Spleen (tissue), 11 donors: ENCODE data around the gene NPIPB8. TPM values are rescaled to one million over a fixed set of nuclear protein-coding genes. Genes with fewer than 3 reads are reported as not detected.
"Not testable (repeated sequence)": the region's sequence is repeated elsewhere in the genome, so short reads cannot be mapped to it uniquely, and the experiment has no call there.

Source experiments
- DNase-seq: peaks from one replicate; pipeline ENCODE4 v3.0.0-alpha.2; 2020
- H3K27ac ChIP-seq, 8 donors: fragments of 200-600 bp; sonication (generic) in 7 of 8; 1 replicate in 4 of 8; 2 replicates in 4 of 8; pipeline versions ENCODE4 v1.5.0 to v1.8.0; 2016 to 2021; ENCODE audit warnings: inconsistent platforms in 4 of 8, mild to moderate bottlenecking in 4 of 8, moderate library complexity in 1 of 8
- H3K27me3 ChIP-seq, 7 donors: fragments of 200-600 bp; sonication (generic) in 6 of 7; replicated peaks in 1 of 7; 1 replicate in 4 of 7; 2 replicates in 3 of 7; pipeline versions ENCODE4 v1.5.0 to v1.8.0; 2016 to 2021; ENCODE audit warnings: inconsistent platforms in 3 of 7, mild to moderate bottlenecking in 1 of 7
- H3K36me3 ChIP-seq, 6 donors: fragments of 200-600 bp; sonication (generic) in 5 of 6; 1 replicate in 4 of 6; 2 replicates in 2 of 6; pipeline versions ENCODE4 v1.5.0 to v1.8.0; 2016 to 2021; ENCODE audit warnings: inconsistent platforms in 2 of 6
- H3K4me1 ChIP-seq, 6 donors: fragments of 200-600 bp; sonication (generic) in 5 of 6; 1 replicate in 3 of 6; 2 replicates in 3 of 6; pipeline versions ENCODE4 v1.5.0 to v1.8.0; 2016 to 2021; ENCODE audit warnings: inconsistent platforms in 3 of 6
- H3K4me3 ChIP-seq, 8 donors: fragments of 200-600 bp; sonication (generic) in 7 of 8; 1 replicate in 4 of 8; 2 replicates in 4 of 8; pipeline versions ENCODE4 v1.5.0 to v1.8.0; 2016 to 2021; ENCODE audit warnings: inconsistent platforms in 4 of 8, mild to moderate bottlenecking in 4 of 8, moderate library complexity in 2 of 8
- H3K9me3 ChIP-seq, 8 donors: fragments of 200-600 bp; sonication (generic) in 7 of 8; 1 replicate in 4 of 8; 2 replicates in 4 of 8; pipeline versions ENCODE4 v1.5.0 to v1.8.0; 2016 to 2021; ENCODE audit warnings: inconsistent platforms in 4 of 8
- WGBS, 5 donors: extraction: QIAGEN DNeasy Blood & Tissue Kit in 3 of 5; methylation state at CpG; one replicate each; pipeline versions ENCODE4 v1.1.5 to v1.1.7; 2013 to 2018; 5-methylcytosine and 5-hydroxymethylcytosine counted together
- intact Hi-C: fragments of 100-400 bp; cut with DNase I; formaldehyde crosslinking; loops from one replicate; pipeline ENCODE4 v1.15.0; 2023; ENCODE audit warnings: low total_unique reads
- polyA plus RNA-seq, 3 donors: library from polyadenylated mRNA; stranded (reverse); fragments of 200-250 nt; gene quantifications; one replicate each; pipeline ENCODE4 v1.2.1, GENCODE V29; 2013
- total RNA-seq, 7 donors: library from RNA; depleted of rRNA in 3 of 7; stranded (reverse); fragments of >200 nt in 3 of 7; fragmentation: NEBNext Ultra II Directional in 4 of 7; extraction: Animal tissue kit (Norgen Biotek cat#: 25700) in 4 of 7; gene quantifications; one replicate each; pipeline versions ENCODE4 v1.1.0 to v1.2.1, GENCODE V29; 2016 to 2021
- donor health status: healthy with polysubstance abuse.
- donor health status: DM: no; HTN: no; CAD: no; lungs with moderate emphysema.
- donor health status: DM: no; HTN: no; CAD: no.
- donor health status: Bipolar disorder and iron deficiency.
- donor health status: healthy.
- donor health status: DM: no; HTN: no; CAD: no.
- donor health status: DM: yes; HTN: yes; CAD: no.

The NPIPB8 gene
- total and polyA plus RNA-seq, 10 donors: 0.32 to 2.4 (median 0.82) TPM; not detected in 4

- DNase-seq, intact Hi-C loops, H3K4me3 ChIP-seq, H3K4me1 ChIP-seq, H3K27ac ChIP-seq, H3K27me3 ChIP-seq, H3K9me3 ChIP-seq, H3K36me3 ChIP-seq: not testable (repeated sequence)
- WGBS, 5 donors: 57 to 86% (median 78%) methylated on average over 2 to 4 of the region's 4 CpGs
Observed at GRCh38 chr16:28691722-28692121, 53.9 kb downstream of the NPIPB8 start.

DNA sequence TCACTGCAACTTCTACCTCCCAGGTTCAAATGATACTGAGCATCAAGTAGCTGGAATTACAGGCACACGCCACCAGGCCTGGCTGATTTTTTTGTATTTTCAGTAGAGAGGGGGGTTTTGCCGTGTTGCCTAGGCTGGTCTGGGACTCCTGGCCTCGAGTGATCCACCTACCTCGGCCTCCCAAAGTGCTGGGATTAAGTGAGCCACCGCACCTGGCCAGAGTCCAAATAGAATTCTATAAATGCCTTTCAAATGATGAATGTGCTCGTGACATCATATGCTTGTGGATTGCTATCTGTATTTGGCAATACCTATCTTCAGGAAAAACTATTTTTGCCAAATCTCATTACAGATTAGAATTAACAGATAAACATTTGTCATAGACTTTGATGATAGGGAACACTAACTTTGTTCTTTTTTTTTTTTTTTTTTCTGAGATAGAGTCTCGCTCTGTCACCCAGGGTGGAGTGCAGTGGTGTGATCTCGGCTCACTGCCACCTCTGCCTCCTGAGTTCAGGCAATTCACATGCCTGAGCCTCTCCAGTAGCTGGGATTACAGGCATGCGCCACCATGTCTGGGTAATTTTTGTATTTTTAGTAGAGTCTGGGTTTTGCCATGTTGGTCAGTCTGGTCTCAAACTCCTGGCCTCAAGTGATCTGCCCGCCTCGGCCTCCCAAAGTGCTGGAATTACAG lies 55.5 kb downstream of the NPIPB8 start:
- H3K9me3 ChIP-seq, H3K4me1 ChIP-seq, H3K36me3 ChIP-seq, H3K27me3 ChIP-seq, H3K27ac ChIP-seq, H3K4me3 ChIP-seq, DNase-seq, intact Hi-C loops: not testable (repeated sequence)
- 80% methylated on average over 1 of the region's 11 CpGs; no CpG with 5 or more reads in 4 of the 5 donors for WGBS, 5 donors

GRCh38 chr16:28699792-28700191 lies 61.9 kb downstream of the NPIPB8 start:
- H3K9me3 ChIP-seq, H3K4me1 ChIP-seq, H3K27me3 ChIP-seq, H3K36me3 ChIP-seq, intact Hi-C loops, H3K27ac ChIP-seq, DNase-seq, H3K4me3 ChIP-seq: not testable (repeated sequence)
- 80 to 100% (median 95%) methylated on average over 2 of the region's 9 CpGs; no CpG with 5 or more reads in 1 of the 5 donors for WGBS, 5 donors

GRCh38 chr16:28700349-28700748 lies 62.5 kb downstream of the NPIPB8 start:
- H3K9me3 ChIP-seq, H3K27ac ChIP-seq, H3K27me3 ChIP-seq, H3K4me3 ChIP-seq, H3K4me1 ChIP-seq, DNase-seq, H3K36me3 ChIP-seq, intact Hi-C loops: not testable (repeated sequence)
- WGBS, 5 donors: 91 to 100% (median 95%) methylated on average over 6 to 17 of the region's 19 CpGs; no CpG with 5 or more reads in 1 of the 5 donors

DNA sequence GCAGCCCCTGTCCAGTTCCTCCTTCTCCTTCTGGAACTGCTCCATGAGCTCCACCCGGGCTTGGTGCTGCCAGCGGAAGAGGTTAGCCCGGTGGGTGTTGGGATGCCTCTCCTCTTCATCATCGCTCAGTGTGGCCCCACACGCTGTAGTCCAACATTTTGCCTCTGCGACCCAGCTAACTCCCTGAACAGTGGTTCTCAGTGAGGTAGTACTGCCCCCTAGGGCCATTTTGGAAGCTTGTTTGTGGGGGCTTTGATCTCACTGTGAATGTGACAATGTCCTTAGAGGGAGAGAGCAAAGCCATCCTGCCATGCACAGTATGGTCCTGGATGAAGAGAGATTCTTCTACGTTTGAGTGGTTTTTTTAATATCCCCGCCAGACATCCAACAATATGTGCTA lies 63.5 kb downstream of the NPIPB8 start:
- H3K27me3 ChIP-seq, H3K4me3 ChIP-seq, H3K4me1 ChIP-seq, H3K27ac ChIP-seq, H3K36me3 ChIP-seq, H3K9me3 ChIP-seq, DNase-seq, intact Hi-C loops: not testable (repeated sequence)
- no CpG with 5 or more reads among the region's 8 CpGs for WGBS, 5 donors

GRCh38 chr16:28704246-28704645 lies 66.4 kb downstream of the NPIPB8 start:
- H3K36me3 ChIP-seq, H3K4me1 ChIP-seq, H3K27ac ChIP-seq, DNase-seq, H3K4me3 ChIP-seq, H3K27me3 ChIP-seq, intact Hi-C loops, H3K9me3 ChIP-seq: not testable (repeated sequence)
- 80 to 82% (median 80%) methylated on average over 1 to 4 of the region's 7 CpGs; no CpG with 5 or more reads in 2 of the 5 donors for WGBS, 5 donors

Other genes starting within 250 kb of the NPIPB8 start
- gene EIF3CL, start 234.2 kb upstream of the NPIPB8 start, total RNA-seq: 100 to 1,000 TPM in 3 of 7 donors, 10 to 100 TPM in 4; 36.2 to 189 (median 63.3) TPM
- 10 to 100 TPM; 26.9 to 43.5 (median 37.5) TPM for gene EIF3CL, start 234.2 kb upstream of the NPIPB8 start, polyA plus RNA-seq
- gene NPIPB7, start 165.7 kb upstream of the NPIPB8 start, total RNA-seq: under 1 TPM in 2 of 7 donors, not detected in 5; 0.36 to 0.73 TPM
- gene NPIPB7, start 165.7 kb upstream of the NPIPB8 start, polyA plus RNA-seq: under 1 TPM; 0.13 to 0.20 (median 0.18) TPM
- gene CLN3, start 146.0 kb upstream of the NPIPB8 start, total RNA-seq: 10 to 100 TPM; 32.5 to 44.1 (median 38.3) TPM
- 10 to 100 TPM; 21.1 to 30.7 (median 29.9) TPM for gene CLN3, start 146.0 kb upstream of the NPIPB8 start, polyA plus RNA-seq
- gene APOBR, start 143.4 kb upstream of the NPIPB8 start, total RNA-seq: 10 to 100 TPM; 21.4 to 58.4 (median 25.7) TPM
- gene APOBR, start 143.4 kb upstream of the NPIPB8 start, polyA plus RNA-seq: 10 to 100 TPM in 2 of 3 donors, 1 to 10 TPM in 1; 3.3 to 15.7 (median 12.7) TPM
- gene IL27, start 131.2 kb upstream of the NPIPB8 start, total RNA-seq: 1 to 10 TPM in 5 of 7 donors, under 1 TPM in 1, not detected in 1; 0.79 to 3.9 (median 1.7) TPM
- gene IL27, start 131.2 kb upstream of the NPIPB8 start, polyA plus RNA-seq: 1 to 10 TPM in 1 of 3 donors, under 1 TPM in 2; 0.15 to 1.6 (median 0.61) TPM
- 10 to 100 TPM in 5 of 7 donors, 1 to 10 TPM in 2; 2.7 to 29.8 (median 16.1) TPM for gene NUPR1, start 99.1 kb upstream of the NPIPB8 start, total RNA-seq
- 10 to 100 TPM; 16.4 to 53.7 (median 28.4) TPM for gene NUPR1, start 99.1 kb upstream of the NPIPB8 start, polyA plus RNA-seq
- 10 to 100 TPM; 22.9 to 35.1 (median 26.7) TPM for gene SGF29, start 84.1 kb upstream of the NPIPB8 start, total RNA-seq
- 10 to 100 TPM; 27.2 to 31.7 (median 27.8) TPM for gene SGF29, start 84.1 kb upstream of the NPIPB8 start, polyA plus RNA-seq
- 1 to 10 TPM; 2.0 to 9.4 (median 5.5) TPM for gene SULT1A2, start 41.0 kb upstream of the NPIPB8 start, total RNA-seq
- 1 to 10 TPM; 1.3 to 3.9 (median 1.7) TPM for gene SULT1A2, start 41.0 kb upstream of the NPIPB8 start, polyA plus RNA-seq
- gene SULT1A1, start 28.0 kb upstream of the NPIPB8 start, total RNA-seq: 100 to 1,000 TPM in 4 of 7 donors, 10 to 100 TPM in 3; 35.2 to 184 (median 124) TPM
- gene SULT1A1, start 28.0 kb upstream of the NPIPB8 start, polyA plus RNA-seq: 10 to 100 TPM; 42.5 to 56.6 (median 49.0) TPM
- gene EIF3C, start 73.4 kb downstream of the NPIPB8 start, total RNA-seq: 100 to 1,000 TPM in 6 of 7 donors, 10 to 100 TPM in 1; 92.2 to 413 (median 326) TPM
- gene EIF3C, start 73.4 kb downstream of the NPIPB8 start, polyA plus RNA-seq: 100 to 1,000 TPM; 436 to 494 (median 480) TPM
- gene NPIPB9, start 113.7 kb downstream of the NPIPB8 start, total RNA-seq: 10 to 100 TPM in 3 of 7 donors, 1 to 10 TPM in 4; 3.4 to 17.0 (median 8.9) TPM
- under 1 TPM; 0.59 to 0.90 (median 0.78) TPM for gene NPIPB9, start 113.7 kb downstream of the NPIPB8 start, polyA plus RNA-seq
- 100 to 1,000 TPM; 113 to 179 (median 161) TPM for gene ATXN2L, start 184.9 kb downstream of the NPIPB8 start, total RNA-seq
- 10 to 100 TPM; 43.8 to 85.8 (median 61.9) TPM for gene ATXN2L, start 184.9 kb downstream of the NPIPB8 start, polyA plus RNA-seq
- 100 to 1,000 TPM in 5 of 7 donors, 10 to 100 TPM in 2; 76.3 to 136 (median 103) TPM for gene TUFM, start 208.3 kb downstream of the NPIPB8 start, total RNA-seq
- gene TUFM, start 208.3 kb downstream of the NPIPB8 start, polyA plus RNA-seq: 100 to 1,000 TPM; 182 to 194 (median 190) TPM
- 10 to 100 TPM; 25.9 to 70.7 (median 60.7) TPM for gene SH2B1, start 225.8 kb downstream of the NPIPB8 start, total RNA-seq
- 10 to 100 TPM; 28.1 to 60.8 (median 42.7) TPM for gene SH2B1, start 225.8 kb downstream of the NPIPB8 start, polyA plus RNA-seq
- 1 to 10 TPM in 2 of 7 donors, under 1 TPM in 3, not detected in 2; 0.26 to 1.5 (median 0.82) TPM for gene ATP2A1, start 240.4 kb downstream of the NPIPB8 start, total RNA-seq
- gene ATP2A1, start 240.4 kb downstream of the NPIPB8 start, polyA plus RNA-seq: under 1 TPM; 0.33 to 0.46 (median 0.42) TPM